GM10248 (cell line): ENCODE measurements around the gene IL17RE.

Source experiments
- CTCF ChIA-PET: fragments of 300-600 bp; sonication (Branson Sonifier 250); formaldehyde crosslinking; extraction: SDS; loops from one replicate; lab custom pipeline; 2021; ENCODE audit warnings: antibody characterized with exemption; lab: Yijun Ruan, JAX
- POLR2A ChIA-PET: fragments of 350-650 bp; sonication (Branson Sonifier 250); formaldehyde crosslinking; extraction: SDS; loops from one replicate; lab custom pipeline; 2020; ENCODE audit warnings: antibody characterized with exemption; lab: Yijun Ruan, JAX
- DNase-seq: peaks from one replicate; pipeline ENCODE4 v3.0.0; 2012; ENCODE audit errors: extremely low spot score
- CTCF ChIP-seq: IDR thresholded peaks from 2 replicates; pipeline ENCODE4 v1.5.1; 2012; ENCODE audit warnings: mild to moderate bottlenecking, low read depth; ENCODE audit errors: extremely low read depth, missing control alignments, control extremely low read depth

Gene IL17RE

GRCh38 chr3:9913601-9914000, 11.0 kb downstream of the IL17RE start:
- POLR2A ChIA-PET: interaction anchor here (0.5 kb wide), 1 partner anchor 101 kb away, joined by 3 read pairs; no protein-coding TSS in a partner anchor
- no peak for DNase-seq
- no peak for TF ChIP-seq CTCF
- CTCF ChIA-PET: interaction anchor here (0.7 to 4.6 kb wide), 7 partner anchors 10 to 410 kb away, joined by 3 to 41 read pairs (median 4); partner anchors contain the start of genes CRELD1 and IL17RE

- CTCF ChIA-PET: interaction anchor here (0.7 to 4.6 kb wide), 7 partner anchors 9 to 410 kb away, joined by 3 to 41 read pairs (median 4); partner anchors contain the start of genes CRELD1 and IL17RE
- no peak for DNase-seq
- POLR2A ChIA-PET: interaction anchor here (0.5 kb wide), 1 partner anchor 101 kb away, joined by 3 read pairs; no protein-coding TSS in a partner anchor
- TF ChIP-seq CTCF: no peak
Measured at GRCh38 chr3:9914011-9914410, 11.4 kb downstream of the IL17RE start.

GRCh38 chr3:9914559-9915253, 12.1 kb downstream of the IL17RE start:
- no peak for DNase-seq
- CTCF ChIA-PET: interaction anchor here (1.0 to 4.6 kb wide), 3 partner anchors 12 to 21 kb away, joined by 3 to 41 read pairs (median 25); partner anchors contain the start of genes CRELD1 and IL17RE
- no peak for TF ChIP-seq CTCF
- POLR2A ChIA-PET: no interaction called here

- ChIA-PET POLR2A (no interaction called here), CTCF (interaction anchor here (0.7 to 4.6 kb wide), 4 partner anchors 10 to 22 kb away, joined by 3 to 25 read pairs (median 6); partner anchors contain the start of genes CRELD1 and IL17RE)
- DNase-seq: no peak
- TF ChIP-seq CTCF: peak; percentile 45
Measured at GRCh38 chr3:9915254-9916141, 12.8 kb downstream of the IL17RE start.

- TF ChIP-seq CTCF: no peak
- POLR2A ChIA-PET: interaction anchor here (1.1 kb wide), 1 partner anchor 15 kb away, joined by 3 read pairs; no protein-coding TSS in a partner anchor
- DNase-seq: no peak
- CTCF ChIA-PET: interaction anchor here (1.2 to 1.8 kb wide), 3 partner anchors 9 to 17 kb away, joined by 3 to 8 read pairs (median 5); partner anchors contain the start of gene CRELD1
Measured at GRCh38 chr3:9916346-9916733, 13.7 kb downstream of the IL17RE start.
